ENCODE results near the gene SYTL2.
"Not testable (repeated sequence)": the region's sequence is repeated elsewhere in the genome, so short reads cannot be mapped to it uniquely, and the experiment has no call there.

SYTL2 gene

DNA sequence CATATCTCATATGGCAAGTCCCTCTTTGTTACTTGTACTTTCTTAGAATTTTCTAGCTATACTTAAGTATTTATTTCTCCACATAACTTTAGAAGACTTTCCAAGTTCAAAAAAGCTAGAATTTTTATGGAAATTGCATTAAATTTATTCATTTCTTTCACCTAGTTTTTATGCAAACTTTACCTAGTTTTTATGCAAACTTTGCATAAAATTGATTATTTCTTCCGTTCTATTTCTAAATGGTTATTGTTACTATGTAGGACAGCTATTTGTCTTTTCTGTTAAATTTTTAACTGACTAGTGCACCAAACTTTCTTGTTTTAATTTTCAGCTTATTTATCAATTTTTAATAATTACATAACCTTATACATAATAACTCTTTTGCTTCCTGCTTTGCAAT is 142.8 kb downstream of the SYTL2 start:
- DNase-seq (ENCODE audit: low read depth), result no peak
- H3K4me3 ChIP-seq (ENCODE audit: low read depth, low read length), result no peak overlapping the region

GRCh38 chr11:85666687-85667086 is 144.3 kb downstream of the SYTL2 start:
- no peak for DNase-seq (ENCODE audit: low read depth)

GRCh38 chr11:85665733-85666132 is 145.2 kb downstream of the SYTL2 start:
- no peak for DNase-seq (ENCODE audit: low read depth)
- H3K4me3 ChIP-seq (ENCODE audit: low read depth, low read length), result no peak overlapping the region

More at GRCh38 chr11:85666687-85667086, 144.3 kb downstream of the SYTL2 start:
- no peak overlapping the region for H3K4me3 ChIP-seq (ENCODE audit: low read depth, low read length)

GRCh38 chr11:85664615-85665481 is 146.1 kb downstream of the SYTL2 start, which contains the start of gene CREBZF:
TSS of gene CREBZF (minus strand) at chr11:85665129. CDS start at chr11:85664875, 254 bp downstream.
- DNase-seq (ENCODE audit: low read depth), result peak; percentile 85

GRCh38 chr11:85663753-85664614 is 147.0 kb downstream of the SYTL2 start:
- H3K4me3 ChIP-seq (ENCODE audit: low read depth, low read length), result peak overlapping the region; percentile 91
- no peak for DNase-seq (ENCODE audit: low read depth)

More at GRCh38 chr11:85664615-85665481, 146.1 kb downstream of the SYTL2 start, which contains the start of gene CREBZF:
- peak within 1 kb of the TSS; percentile 91 for H3K4me3 ChIP-seq (ENCODE audit: low read depth, low read length)

GRCh38 chr11:85663080-85663752 is 147.7 kb downstream of the SYTL2 start:
- peak overlapping the region; percentile 91 for H3K4me3 ChIP-seq (ENCODE audit: low read depth, low read length)
- no peak for DNase-seq (ENCODE audit: low read depth)

DNA sequence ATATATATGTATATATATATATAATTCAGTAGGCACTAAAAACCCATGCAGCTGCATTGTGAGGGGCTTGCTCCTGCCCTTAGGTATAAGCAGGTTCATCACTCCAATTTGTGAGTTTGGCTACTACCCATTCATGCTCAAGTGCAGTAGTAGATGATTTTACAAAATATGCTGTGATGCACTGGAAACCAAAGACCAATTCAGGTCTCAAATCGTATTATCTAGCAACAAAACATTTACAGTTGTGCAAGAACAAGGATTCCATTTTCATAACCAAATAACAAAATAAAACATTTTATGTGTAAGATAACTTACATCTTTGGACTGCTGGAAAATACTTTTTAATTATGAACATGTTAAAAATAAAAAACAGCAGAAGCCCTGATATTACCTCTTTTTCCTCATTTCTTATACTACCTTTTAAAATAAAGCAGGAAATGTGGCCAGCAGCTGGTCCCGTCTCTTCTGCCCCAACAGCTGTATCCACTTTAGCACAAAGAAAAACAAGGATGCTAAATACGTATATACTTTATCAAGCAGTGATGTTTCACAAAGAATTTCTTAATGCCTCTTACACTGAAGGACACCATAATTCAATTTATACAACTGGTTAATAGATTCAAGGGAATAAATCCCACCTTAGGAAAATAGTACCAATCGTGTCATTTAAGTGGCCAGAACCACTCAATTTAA is 148.8 kb downstream of the SYTL2 start:
- peak overlapping the region; percentile 91 for H3K4me3 ChIP-seq (ENCODE audit: low read depth, low read length)

DNA sequence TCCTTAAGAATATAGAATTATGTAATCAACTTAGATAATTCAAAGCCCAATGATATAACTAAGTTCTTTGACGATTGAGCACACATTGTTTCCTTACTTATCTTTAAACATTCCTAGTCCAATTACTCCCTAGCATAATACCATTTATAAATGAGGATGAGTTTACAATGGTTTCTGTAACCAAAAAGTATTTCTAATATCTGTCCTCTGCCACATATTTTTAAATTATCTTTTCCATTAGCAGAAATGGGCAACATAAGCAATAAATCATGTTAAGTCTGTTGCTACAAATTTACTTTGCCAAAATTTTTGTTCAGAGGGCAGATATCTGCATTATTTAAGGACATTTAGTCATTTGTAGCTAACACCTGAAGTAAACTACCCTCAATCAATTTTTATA is 152.8 kb downstream of the SYTL2 start:
- H3K4me3 ChIP-seq (ENCODE audit: low read depth, low read length), result no peak overlapping the region
- DNase-seq (ENCODE audit: low read depth), result no peak

More for the DNA sequence above, 148.8 kb downstream of the SYTL2 start:
- no peak for DNase-seq (ENCODE audit: low read depth)

DNA sequence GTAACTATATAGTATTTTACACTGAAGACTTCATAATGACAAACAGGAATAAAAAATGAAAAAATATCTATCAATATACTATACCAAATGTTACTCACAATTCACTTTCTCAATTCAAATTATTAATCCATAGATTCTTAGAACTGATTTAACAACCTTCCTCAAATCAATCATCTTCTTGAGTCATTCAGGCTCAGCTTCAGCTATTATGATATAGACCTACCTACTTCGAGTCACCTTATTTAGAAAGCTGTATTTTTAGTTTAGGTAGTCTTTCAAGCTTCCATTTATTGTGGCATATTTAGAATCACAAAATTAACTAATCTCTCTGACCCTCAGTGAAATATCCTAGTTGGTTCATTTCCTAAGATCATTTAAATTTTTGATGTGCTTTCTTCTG is 154.2 kb downstream of the SYTL2 start:
- no peak for DNase-seq (ENCODE audit: low read depth)
- H3K4me3 ChIP-seq (ENCODE audit: low read depth, low read length), result no peak overlapping the region

DNA sequence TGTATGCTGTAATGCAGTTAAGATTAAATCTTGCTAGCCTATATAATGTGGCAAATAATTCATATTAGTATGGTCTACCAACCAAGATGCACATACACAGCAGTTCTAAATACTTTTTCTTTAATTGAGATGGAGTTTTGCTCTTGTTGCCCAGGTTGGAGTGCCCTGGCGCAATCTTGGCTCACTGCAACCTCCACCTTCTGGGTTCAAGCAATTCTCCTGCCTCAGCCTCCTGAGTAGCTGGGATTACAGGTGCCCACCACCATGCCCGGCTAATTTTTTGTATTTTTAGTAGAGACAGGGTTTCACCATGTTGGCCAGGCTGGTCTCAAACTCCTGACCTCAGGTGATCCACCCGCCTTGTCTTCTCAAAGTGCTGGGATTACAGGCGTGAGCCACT is 156.6 kb downstream of the SYTL2 start:
- not testable (repeated sequence) for DNase-seq (ENCODE audit: low read depth); H3K4me3 ChIP-seq (ENCODE audit: low read depth, low read length)

DNA sequence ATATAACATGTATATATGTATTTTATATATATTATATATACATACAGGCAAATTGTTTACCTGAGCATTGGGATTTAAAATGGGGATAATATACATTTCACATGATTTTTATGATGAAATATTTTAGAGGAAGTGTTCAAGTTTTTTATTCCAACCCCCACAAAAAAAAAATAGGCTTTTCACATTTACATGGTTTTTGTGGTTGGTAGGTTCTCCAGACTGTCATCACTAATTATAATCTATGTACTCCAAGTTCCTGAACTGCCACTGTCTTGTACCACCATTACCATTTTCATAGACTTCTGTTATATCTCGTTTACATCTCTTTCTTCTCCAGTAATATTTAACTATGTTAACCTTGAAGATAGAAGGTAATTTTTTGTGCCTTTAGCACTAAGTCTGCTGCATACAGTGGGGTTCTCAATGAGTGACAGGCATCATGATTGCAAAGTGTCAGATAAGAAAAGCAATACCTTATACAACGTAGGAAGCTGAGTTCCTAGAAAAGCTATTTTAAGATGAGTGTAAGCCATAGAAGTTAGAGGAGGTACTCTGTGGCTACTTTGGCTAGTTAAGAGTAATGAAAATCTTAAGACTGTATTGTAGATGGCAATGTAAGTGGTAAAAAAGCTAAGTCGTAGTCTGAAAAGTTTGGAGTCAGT is 158.0 kb downstream of the SYTL2 start:
- no peak overlapping the region for H3K4me3 ChIP-seq (ENCODE audit: low read depth, low read length)
- DNase-seq (ENCODE audit: low read depth), result no peak

DNA sequence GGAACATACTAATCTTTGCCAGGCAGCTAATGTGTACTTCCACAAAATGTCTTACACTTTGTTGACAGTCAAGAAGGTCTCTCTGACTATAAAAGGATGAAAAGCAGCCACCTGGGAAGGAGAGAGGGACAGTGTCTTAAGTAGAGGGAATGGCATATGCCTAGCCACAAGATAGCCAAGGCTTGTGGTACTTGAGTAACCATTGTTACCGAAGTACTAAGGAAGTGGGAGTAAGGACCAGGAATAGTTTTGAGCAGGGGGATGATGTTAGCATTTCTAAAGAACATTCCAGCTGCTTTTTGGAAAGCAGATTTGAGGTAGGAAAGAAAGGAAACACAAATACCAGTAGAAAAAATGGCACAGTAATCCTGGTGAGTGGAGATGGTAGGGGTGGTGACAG is 159.8 kb downstream of the SYTL2 start:
- no peak overlapping the region for H3K4me3 ChIP-seq (ENCODE audit: low read depth, low read length)
- no peak for DNase-seq (ENCODE audit: low read depth)

DNA sequence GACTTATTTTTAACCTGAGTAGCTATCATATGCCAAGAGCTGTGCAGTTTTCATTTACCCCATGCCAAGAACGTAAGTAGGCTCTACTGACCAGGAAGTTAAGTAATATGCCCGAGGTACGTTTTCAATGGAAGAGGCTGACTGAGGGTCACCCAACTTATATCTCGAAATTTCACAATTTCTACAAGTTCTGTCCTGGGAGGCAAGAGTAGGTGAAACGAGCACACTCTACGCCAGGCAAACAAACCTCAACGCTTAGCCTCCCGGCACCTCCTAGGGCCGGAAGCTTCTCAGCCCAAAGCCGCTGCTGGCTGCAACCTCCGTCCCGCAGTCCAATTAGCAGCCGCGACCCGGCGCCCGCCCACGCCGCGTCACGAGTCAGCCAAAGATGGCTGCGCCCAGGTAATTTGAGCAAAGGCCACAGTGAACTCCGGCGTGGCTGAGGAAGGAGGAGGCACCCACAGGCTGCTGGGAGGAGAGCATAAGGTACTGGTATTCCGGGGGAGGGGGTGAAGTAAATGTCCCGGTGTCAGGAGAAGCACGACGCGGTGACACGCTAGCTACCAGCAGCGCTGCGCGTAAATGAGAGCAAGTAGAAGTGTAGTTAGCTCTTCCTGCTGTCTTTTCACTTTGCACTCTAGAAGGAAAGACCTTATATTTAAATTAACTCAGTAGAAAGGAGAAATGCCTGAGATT is 163.2 kb downstream of the SYTL2 start, which contains the start of gene TMEM126A:
TSS of gene TMEM126A (plus strand) at position 364 of the 696 bp plus-strand sequence. CDS start 2,289 bp downstream, outside the sequence.
- peak within 1 kb of the TSS; percentile 80 for H3K4me3 ChIP-seq (ENCODE audit: low read depth, low read length)
- DNase-seq (ENCODE audit: low read depth), result peak; percentile 49

DNA sequence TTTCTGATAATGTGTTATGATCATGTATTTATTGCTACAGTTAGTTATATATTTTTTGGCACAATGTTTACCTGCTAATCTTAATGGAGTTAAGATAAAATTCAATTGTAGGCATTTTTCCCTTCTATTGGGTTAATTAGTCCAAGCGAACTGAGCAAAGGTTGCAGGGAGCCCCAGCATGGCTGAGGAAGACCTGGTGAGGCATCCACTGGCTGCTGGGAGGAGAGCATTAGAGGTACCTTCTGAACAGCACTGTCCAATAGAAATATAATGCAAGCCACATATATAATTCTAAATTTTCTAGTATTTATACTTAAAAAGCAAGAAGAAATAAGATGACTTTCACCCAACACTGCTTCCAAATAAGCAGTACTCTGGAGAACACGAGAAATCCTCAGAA is 163.9 kb downstream of the SYTL2 start:
- H3K4me3 ChIP-seq (ENCODE audit: low read depth, low read length), result peak overlapping the region; percentile 80
- DNase-seq (ENCODE audit: low read depth), result no peak

Measured in skeletal muscle cell (primary cell).